CD4-positive, alpha-beta T cell treated with Interleukin-1 beta for 1 hour (primary cell): ENCODE results near the gene SDF4.
A peak's percentile ranks its signal among the peaks of the same experiment; 100 is the strongest.

Source experiments
- DNase-seq, 2 donors: peaks; one replicate each; pipeline ENCODE4 v3.0.0-alpha.2; 2020 to 2022

SDF4 gene

GRCh38 chr1:1175221-1176062 is 56.4 kb downstream of the SDF4 start:
- no peak for DNase-seq

GRCh38 chr1:1173793-1174415 is 57.9 kb downstream of the SDF4 start, which contains the start of gene TTLL10:
Gene TTLL10 (plus strand): TSS chr1:1173880. CDS start chr1:1179216, 5,336 bp downstream.
- peak; percentile 65 to 77 for DNase-seq

GRCh38 chr1:1173061-1173792 is 58.6 kb downstream of the SDF4 start:
- DNase-seq = no peak

GRCh38 chr1:1171546-1172340 is 60.1 kb downstream of the SDF4 start:
- DNase-seq = peak; percentile 50 to 74

GRCh38 chr1:1171161-1171545 is 60.6 kb downstream of the SDF4 start:
- DNase-seq = no peak

GRCh38 chr1:1170215-1171091 is 61.3 kb downstream of the SDF4 start:
- DNase-seq = no peak

GRCh38 chr1:1169429-1170214 is 62.2 kb downstream of the SDF4 start:
- DNase-seq = no peak

GRCh38 chr1:1168451-1169411 is 63.1 kb downstream of the SDF4 start:
- no peak for DNase-seq

GRCh38 chr1:1167841-1168450 is 63.9 kb downstream of the SDF4 start:
- no peak for DNase-seq

- no peak for DNase-seq
Measured at GRCh38 chr1:1167398-1167821, 64.4 kb downstream of the SDF4 start.
